AG04449 (cell line): Measurements from ENCODE around the gene CKAP2L.

ENCODE experiments used
- CTCF ChIA-PET: fragments of 350-600 bp; formaldehyde crosslinking; extraction: SDS; loops from one replicate; lab custom pipeline; 2021; ENCODE audit warnings: antibody characterized with exemption; lab: Yijun Ruan, JAX
- POLR2A ChIA-PET: fragments of 400-600, 350-600 bp; formaldehyde crosslinking; extraction: SDS; loops from one replicate; lab custom pipeline; 2020; ENCODE audit warnings: antibody characterized with exemption, inconsistent platforms; lab: Yijun Ruan, JAX
- DNase-seq: peaks from one replicate; pipeline ENCODE4 v3.0.0-alpha.2; 2010; ENCODE audit warnings: low read depth, low spot score
- H3K4me3 ChIP-seq: 2 replicates; pipeline ENCODE4 v1.5.1; 2011; ENCODE audit warnings: low read depth, mild to moderate bottlenecking, control low read depth, low read length
- TF ChIP-seq, protein P1 (sequence below): IDR thresholded peaks from one replicate; pipeline ENCODE4 v1.5.1; 2011; ENCODE audit warnings: mild to moderate bottlenecking, moderate library complexity, low read length, control low read depth, inconsistent platforms; ENCODE audit not compliant: insufficient read depth; ENCODE audit errors: missing control alignments

Gene CKAP2L

GRCh38 chr2:112733871-112734270, 30.5 kb downstream of the CKAP2L start:
- CTCF ChIA-PET = interaction anchor here (0.8 to 14.5 kb wide), 4 partner anchors 9 to 134 kb away, joined by 3 to 410 read pairs (median 11); no protein-coding TSS in a partner anchor

DNA sequence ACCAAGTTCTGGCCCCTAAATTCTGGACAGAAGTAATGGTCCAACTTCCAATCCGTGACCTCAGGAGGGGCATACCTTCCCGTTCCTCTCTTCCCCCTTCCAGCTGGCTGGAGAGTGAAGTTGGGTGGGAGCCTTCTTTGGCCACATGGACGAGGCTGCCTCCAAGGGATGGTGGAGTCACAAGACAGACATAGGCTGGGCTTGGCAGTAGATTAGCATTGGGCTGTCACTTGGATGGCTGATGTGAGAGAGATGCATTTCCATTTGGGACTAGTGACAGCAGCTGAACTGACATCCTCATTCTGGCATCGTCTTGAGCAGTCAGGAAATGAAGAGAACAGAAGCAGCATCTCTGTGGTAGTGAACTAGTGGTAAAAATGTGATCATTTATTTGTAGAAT, 31.0 kb downstream of the CKAP2L start:
- no peak for DNase-seq
- no peak overlapping the region for H3K4me3 ChIP-seq
- POLR2A ChIA-PET = no interaction called here
- CTCF ChIA-PET = interaction anchor here (1.8 to 14.5 kb wide), 3 partner anchors 10 to 133 kb away, joined by 6 to 410 read pairs (median 16); no protein-coding TSS in a partner anchor
- TF ChIP-seq, protein P1, sequence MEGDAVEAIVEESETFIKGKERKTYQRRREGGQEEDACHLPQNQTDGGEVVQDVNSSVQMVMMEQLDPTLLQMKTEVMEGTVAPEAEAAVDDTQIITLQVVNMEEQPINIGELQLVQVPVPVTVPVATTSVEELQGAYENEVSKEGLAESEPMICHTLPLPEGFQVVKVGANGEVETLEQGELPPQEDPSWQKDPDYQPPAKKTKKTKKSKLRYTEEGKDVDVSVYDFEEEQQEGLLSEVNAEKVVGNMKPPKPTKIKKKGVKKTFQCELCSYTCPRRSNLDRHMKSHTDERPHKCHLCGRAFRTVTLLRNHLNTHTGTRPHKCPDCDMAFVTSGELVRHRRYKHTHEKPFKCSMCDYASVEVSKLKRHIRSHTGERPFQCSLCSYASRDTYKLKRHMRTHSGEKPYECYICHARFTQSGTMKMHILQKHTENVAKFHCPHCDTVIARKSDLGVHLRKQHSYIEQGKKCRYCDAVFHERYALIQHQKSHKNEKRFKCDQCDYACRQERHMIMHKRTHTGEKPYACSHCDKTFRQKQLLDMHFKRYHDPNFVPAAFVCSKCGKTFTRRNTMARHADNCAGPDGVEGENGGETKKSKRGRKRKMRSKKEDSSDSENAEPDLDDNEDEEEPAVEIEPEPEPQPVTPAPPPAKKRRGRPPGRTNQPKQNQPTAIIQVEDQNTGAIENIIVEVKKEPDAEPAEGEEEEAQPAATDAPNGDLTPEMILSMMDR = no peak

More at GRCh38 chr2:112733871-112734270, 30.5 kb downstream of the CKAP2L start:
- POLR2A ChIA-PET = no interaction called here
- no peak for DNase-seq
- H3K4me3 ChIP-seq = no peak overlapping the region
- TF ChIP-seq, protein P1 = no peak

DNA sequence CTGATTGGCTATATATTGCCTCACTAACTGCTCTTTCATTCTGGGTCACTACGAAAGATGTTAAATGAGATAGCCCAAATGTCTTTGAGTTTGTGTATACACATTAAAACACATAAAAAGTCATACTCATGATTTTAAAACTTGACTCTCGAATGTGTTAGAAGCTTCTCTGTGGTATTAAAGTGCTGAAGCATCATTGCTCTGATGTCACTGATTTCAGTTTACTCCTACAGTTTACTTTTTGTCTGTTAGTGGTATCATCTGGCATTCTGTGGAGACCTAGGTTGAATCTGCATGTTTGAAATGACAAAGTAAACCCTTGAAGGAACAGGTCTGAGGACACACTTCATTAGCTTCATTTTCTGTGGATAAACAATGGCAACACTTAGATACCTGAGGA, 32.9 kb downstream of the CKAP2L start:
- POLR2A ChIA-PET = no interaction called here
- no peak for DNase-seq
- TF ChIP-seq, protein P1 = no peak
- H3K4me3 ChIP-seq = no peak overlapping the region
- CTCF ChIA-PET = interaction anchor here (1.4 to 14.5 kb wide), 6 partner anchors 11 to 210 kb away, joined by 3 to 410 read pairs (median 12); no protein-coding TSS in a partner anchor

DNA sequence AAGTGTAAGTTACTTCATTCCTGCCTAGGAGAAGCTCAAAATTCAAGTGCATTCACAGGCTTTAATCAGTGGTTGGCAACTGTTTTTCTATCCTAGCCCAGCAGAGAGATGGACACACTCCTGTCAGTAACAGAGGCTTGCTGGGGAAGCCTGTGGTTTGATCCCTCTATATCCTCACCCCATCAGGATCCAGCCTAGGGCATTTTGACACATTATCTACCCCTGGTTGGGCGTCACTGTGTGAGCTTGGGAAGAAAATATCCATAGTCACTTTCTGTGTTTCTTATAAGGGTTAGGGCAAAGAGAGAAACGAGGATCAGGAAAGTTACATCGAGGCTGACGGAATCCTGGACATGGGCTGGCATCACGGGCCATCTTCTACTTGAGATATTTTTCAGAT, 33.6 kb downstream of the CKAP2L start:
- TF ChIP-seq, protein P1 = no peak
- ChIA-PET POLR2A (no interaction called here), CTCF (interaction anchor here (1.1 to 14.5 kb wide), 8 partner anchors 12 to 211 kb away, joined by 3 to 410 read pairs (median 30); partner anchors contain the start of gene CHCHD5)
- no peak for DNase-seq
- H3K4me3 ChIP-seq = no peak overlapping the region

DNA sequence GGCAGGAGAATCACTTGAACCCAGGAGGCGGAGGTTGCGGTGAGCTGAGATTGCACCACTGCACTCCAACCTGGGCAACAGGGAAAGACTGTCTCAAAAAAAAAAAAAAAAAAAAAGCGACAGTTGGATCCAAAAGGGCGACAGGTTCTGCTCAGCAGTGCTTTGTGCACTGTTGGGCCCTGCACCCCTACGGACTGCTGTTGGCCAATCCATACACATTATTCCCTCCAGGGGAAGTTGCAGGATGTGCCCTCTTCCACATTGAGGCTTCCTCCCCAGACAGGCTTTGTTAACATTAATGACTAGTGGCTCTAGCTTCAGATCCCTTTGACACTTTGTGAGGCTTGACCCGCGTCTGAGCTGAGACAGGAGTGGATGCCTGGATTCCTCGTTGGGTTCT, 34.2 kb downstream of the CKAP2L start:
- POLR2A ChIA-PET = no interaction called here
- TF ChIP-seq, protein P1 = no peak
- H3K4me3 ChIP-seq = no peak overlapping the region
- no peak for DNase-seq
- CTCF ChIA-PET = interaction anchor here (1.1 to 14.5 kb wide), 8 partner anchors 12 to 211 kb away, joined by 3 to 410 read pairs (median 30); partner anchors contain the start of gene CHCHD5

DNA sequence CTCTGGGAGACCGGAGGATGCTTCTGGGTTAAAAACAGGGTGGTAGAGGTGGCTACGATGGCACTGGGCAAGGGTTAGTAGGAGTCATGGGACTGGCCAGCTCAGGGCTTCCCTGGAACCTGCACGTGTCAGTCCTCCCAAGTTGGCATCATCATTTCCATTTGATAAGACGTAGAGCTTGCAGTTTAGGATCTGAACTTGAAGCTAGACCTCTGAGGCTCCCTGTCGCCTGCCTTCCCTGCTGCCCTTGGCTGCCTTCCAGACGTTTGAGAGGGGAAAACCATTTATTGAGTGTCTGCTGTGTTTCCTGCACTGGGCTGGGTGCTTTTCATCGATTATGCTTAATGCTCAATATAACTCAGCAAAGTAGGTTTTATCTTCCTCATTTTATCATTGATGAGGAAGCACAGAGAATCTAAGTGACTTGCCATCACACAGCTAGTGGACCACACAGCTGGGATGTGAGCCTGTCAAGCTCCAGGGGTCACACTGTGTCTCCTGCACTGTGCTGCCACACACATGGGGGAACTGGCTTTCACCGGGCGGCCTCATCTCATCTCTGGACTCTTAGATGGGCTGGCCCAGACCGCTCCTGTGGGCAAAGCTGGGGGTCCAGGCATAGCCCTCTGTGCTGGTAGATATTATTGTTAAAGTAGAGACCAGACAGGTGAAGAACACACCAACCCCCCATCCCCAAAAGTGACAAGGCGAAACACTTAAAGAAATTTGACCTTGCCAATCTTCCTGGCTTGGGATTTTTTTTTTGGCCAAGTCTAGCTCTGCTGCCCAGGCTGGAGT, 35.8 kb downstream of the CKAP2L start:
- TF ChIP-seq, protein P1 = no peak
- ChIA-PET POLR2A (no interaction called here), CTCF (interaction anchor here (0.6 to 14.5 kb wide), 18 partner anchors 8 to 235 kb away, joined by 3 to 410 read pairs (median 20); partner anchors contain the start of gene CHCHD5)
- no peak for DNase-seq
- H3K4me3 ChIP-seq = no peak overlapping the region
